ENCODE measurements around the gene ZNF568. TPM values are rescaled to one million over a fixed set of nuclear protein-coding genes. Genes with fewer than 3 reads are reported as not detected.

ZNF568 gene
- 5.6 and 10.0 TPM in 2 replicates for total RNA-seq

GRCh38 chr19:36915992-36916830 lies at the start of gene ZNF568, which contains the start of gene ZNF829:
Gene ZNF568 (plus strand): TSS chr19:36916332. CDS start chr19:36922771, 6,439 bp downstream.
Gene ZNF829 (minus strand): TSS chr19:36916291. CDS start chr19:36915167, 1,124 bp downstream.

Other genes starting within 250 kb of the ZNF568 start
- gene ZNF461, start 249.5 kb upstream of the ZNF568 start, total RNA-seq, result 2.8 and 5.1 TPM in 2 replicates
- 3.3 and 4.6 TPM in 2 replicates for gene ZNF567, start 228.7 kb upstream of the ZNF568 start, total RNA-seq
- 0.85 and 3.4 TPM in 2 replicates for gene ZNF850, start 143.5 kb upstream of the ZNF568 start, total RNA-seq
- gene ZNF790, start 77.9 kb upstream of the ZNF568 start, total RNA-seq, result 1.9 and 4.4 TPM in 2 replicates
- gene ZNF345, start 65.5 kb upstream of the ZNF568 start, total RNA-seq, result 3.2 and 4.7 TPM in 2 replicates
- 3.0 TPM in 2 replicates for gene ZNF829, start within 50 bp of the ZNF568 start, total RNA-seq
- gene ZNF420, start 162.1 kb downstream of the ZNF568 start, total RNA-seq, result 1.3 and 7.2 TPM in 2 replicates